ENCODE data around the gene IKZF2.

DNA sequence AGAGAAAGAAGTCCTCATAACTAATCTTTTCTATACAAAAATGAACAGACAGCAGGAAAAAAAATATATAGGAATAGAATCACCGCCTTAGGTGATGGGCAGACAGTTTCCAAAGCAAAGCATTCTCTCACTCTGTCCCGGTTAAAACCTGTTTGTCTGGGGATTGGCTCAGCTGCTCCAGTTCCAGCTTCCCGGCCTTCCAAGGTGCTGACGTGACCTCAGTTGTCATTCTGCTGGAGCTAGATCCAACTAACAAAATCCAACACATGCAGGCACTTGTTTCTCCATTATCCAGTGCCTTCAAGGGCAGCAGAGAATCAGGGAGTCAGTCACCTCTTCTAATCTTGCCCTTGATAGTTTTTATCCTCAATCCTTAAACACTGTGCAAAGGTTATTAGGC, 52.8 kb downstream of the IKZF2 start:
- TF ChIP-seq, protein P1, sequence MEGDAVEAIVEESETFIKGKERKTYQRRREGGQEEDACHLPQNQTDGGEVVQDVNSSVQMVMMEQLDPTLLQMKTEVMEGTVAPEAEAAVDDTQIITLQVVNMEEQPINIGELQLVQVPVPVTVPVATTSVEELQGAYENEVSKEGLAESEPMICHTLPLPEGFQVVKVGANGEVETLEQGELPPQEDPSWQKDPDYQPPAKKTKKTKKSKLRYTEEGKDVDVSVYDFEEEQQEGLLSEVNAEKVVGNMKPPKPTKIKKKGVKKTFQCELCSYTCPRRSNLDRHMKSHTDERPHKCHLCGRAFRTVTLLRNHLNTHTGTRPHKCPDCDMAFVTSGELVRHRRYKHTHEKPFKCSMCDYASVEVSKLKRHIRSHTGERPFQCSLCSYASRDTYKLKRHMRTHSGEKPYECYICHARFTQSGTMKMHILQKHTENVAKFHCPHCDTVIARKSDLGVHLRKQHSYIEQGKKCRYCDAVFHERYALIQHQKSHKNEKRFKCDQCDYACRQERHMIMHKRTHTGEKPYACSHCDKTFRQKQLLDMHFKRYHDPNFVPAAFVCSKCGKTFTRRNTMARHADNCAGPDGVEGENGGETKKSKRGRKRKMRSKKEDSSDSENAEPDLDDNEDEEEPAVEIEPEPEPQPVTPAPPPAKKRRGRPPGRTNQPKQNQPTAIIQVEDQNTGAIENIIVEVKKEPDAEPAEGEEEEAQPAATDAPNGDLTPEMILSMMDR (IDR thresholded peaks at IDR 0.05), result no peak
- TF ChIP-seq POLR2A (IDR thresholded peaks at IDR 0.05), result no peak
